OCI-M1 (cell line): Measurements from ENCODE around the gene CA7.
"Not testable (repeated sequence)": the region's sequence is repeated elsewhere in the genome, so short reads cannot be mapped to it uniquely, and the experiment has no call there.

ENCODE experiments used
- DNase-seq: peaks from one replicate; lab custom pipeline; 2025; lab: John Stamatoyannopoulos, UW

CA7 gene

DNA sequence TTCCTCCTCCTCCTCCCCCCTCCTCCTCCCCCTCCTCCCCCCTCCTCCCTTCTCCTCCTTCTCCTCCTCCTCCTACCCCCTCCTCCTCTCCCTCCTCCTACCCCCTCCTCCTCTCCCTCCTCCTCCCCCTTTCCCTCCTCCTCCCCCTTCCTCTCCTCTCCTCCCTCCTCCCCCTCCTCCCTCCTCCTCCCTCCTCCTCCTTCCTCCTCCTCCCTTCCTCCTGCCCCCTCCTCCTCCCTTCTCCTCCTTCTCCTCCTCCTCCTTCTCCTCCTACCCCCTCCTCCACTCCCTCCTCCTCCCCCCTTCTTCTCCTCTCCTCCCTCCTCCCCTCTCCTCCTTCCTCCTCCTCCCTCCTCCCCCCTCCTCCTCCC is 29.5 kb downstream of the CA7 start:
- DNase-seq = peak; percentile 62

DNA sequence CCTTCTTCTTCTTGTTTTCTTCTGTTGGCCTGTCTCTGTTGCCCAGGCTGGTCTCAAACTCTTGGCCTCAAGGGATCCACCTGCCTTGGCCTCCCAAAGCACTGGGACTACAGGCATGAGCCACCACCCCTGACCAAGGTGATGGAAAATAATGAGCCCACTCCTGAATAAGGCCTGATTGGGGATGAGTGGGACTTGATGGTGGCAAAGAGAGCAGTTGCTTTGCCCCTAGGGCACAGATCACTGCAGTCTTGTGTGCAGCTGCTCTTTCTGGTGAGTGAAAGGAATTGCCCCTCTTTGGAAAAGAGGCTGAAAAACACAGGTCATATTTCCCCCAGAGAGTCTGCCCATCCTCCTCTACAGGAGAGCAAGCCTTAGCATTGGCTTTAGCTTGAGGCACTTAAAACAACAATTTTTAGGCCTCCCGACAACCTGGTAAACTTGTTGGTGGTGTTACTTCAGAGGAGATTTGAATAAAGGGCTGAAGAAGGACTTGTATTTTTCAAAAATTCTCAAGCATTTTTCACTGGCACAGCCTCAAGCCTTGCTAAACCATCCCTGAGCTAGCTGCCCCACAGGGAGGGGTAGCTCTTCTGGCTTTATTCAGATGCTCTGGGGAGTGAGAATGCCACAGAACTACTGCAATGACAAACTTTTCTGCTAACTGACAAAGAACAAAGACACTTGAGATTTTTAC is 30.0 kb downstream of the CA7 start:
- DNase-seq = peak; percentile 53

DNA sequence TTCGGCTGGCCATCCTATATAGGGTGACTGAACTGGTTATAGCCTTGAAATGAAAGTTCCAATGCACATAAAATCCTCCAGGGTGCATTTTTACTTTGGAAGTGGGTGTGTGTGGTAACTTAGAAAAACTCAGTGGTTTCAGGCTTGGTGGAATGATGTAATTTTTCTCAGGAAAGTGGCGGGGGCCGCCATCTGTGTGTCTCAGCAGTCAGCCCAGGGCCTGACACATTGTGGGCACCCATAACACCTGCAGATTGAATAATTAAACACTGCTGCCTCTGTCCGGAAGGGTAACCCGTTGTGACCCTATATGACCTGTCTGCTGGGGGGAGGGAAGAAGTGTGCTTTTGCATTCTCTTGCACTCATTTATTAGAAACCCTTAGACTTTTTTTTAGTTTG is 33.9 kb downstream of the CA7 start:
- peak; percentile 57 for DNase-seq

DNA sequence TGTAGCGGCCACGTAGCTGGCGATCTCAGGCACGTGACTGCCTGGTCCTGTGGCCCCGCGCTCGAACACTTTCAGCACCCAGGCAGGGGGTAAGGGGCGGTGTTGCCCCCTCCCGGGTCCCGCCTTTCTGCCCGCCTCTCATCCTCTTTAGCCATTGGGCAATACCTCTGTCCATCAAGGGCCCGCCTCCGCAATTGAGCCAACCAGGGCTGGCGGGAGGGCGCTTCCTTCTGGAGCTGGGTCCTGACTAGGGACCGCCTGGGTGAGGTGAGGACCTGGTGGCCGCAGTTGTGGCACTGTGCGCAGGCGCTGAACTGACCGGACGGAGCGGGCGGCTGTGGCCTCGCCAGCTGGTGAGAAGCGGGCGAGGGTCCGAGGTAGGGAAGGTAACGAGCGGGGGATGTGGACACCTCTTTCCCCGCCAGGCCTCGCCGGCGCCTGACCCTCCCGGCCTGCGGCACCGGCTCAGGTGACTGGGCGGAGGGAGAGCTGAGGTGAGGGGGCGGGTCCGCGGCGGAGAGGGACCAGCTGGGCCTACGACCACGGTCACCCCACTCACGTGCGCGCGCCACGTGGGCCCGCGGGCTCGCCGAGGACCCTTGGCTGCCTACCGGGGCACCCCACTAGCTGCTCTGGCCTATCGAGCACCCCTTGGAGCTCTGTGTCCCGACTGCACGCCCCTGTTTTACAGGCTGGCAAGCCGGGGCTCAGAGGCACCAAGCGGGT is 36.2 kb downstream of the CA7 start, which contains the start of gene PDP2:
TSS of gene PDP2 (plus strand) at position 228 of the 726 bp plus-strand sequence. CDS start 3,770 bp downstream, outside the sequence.
- peak; percentile 97 for DNase-seq

DNA sequence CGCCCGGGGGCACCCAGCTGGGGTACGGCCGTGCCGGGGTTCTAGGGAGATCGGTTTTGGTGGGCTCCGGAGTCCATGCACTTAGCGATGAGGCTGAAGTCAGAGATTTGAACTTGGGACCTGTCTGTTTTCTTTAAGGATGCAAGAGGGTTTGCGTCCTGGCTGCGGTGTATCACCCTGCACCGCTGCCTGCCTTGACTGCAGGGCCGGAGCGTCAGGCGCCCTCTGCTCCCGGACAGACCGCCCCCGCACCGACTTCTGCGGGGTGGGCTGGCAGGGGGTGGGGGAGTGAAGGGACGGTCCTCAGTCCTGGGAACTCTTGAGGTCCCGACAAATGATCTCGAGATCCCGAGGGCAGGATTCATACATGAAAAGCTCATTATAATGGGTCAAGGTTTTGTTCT is 36.8 kb downstream of the CA7 start:
- DNase-seq = peak; percentile 32

DNA sequence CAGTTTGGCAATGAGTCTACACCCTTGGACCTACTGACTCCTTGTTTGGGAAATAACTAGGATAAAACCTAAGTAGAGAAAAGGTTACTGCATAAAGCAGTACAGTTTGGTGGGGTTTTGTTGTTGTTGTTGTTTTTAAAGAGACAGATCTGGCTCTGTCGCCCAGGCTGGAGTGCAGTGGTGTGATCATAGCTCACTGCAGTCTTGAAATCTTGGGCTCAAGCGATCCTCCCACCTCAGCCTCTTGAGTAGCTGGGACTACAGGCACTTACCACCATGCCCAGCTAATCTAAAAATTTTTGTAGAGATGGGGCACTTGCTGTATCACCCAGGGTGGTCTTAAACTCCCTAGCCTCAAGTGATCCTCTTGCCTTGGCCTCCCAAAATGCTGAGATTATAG is 37.3 kb downstream of the CA7 start:
- DNase-seq = no peak

DNA sequence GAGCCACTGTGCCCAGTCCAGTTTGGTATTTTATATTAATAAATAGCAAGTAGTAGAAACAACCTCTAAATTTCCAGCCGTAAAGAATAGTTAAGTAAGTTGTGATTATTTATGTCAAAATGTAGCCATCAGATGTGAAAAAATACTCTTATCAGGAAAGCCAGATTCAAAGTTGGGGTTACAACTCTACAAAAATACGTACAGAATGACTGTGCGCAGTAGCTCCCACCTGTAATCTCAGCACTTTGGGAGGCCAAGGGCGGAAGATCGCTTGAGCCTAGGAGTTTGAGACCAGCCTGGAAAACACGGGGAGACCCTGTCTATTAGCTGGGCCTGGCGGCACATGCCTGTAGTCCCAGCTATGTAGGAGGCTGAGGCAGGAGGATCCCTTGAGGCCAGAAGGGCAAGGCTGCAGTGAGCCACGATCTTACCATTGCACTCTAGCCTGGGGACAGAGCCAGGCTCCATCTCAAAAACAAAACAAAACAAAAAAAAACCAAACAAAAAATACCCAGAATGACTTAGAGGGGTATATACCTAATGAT is 37.8 kb downstream of the CA7 start:
- DNase-seq = no peak

DNA sequence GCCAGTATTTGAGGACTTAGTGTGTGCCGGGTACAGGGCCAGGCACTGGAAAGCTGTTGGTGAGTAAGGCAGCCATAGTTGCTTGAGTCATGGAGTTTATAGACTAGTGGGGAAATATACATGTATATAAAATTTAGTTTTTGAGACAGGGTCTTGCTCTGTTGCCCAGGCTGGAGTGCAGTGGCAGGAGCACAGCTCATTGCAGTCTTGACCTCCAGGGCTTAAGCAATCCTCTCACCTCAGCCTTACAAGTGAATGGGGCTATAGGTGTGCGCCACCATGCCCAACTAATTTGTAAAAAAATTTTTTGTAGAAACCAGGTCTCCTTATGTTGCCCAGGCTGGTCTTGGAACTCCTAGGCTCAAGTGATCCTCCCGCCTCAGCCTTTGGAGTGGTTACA is 38.5 kb downstream of the CA7 start:
- DNase-seq = no peak

DNA sequence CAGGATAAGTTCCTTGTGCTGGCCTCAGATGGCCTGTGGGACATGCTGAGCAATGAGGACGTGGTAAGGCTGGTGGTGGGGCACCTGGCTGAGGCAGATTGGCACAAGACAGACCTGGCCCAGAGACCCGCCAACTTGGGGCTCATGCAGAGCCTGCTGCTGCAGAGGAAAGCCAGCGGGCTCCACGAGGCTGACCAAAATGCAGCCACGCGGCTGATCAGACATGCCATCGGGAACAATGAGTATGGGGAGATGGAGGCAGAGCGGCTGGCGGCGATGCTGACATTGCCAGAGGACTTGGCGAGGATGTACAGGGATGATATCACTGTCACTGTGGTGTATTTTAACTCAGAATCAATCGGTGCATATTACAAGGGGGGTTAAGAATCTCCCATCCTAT is 41.3 kb downstream of the CA7 start:
- no peak for DNase-seq

DNA sequence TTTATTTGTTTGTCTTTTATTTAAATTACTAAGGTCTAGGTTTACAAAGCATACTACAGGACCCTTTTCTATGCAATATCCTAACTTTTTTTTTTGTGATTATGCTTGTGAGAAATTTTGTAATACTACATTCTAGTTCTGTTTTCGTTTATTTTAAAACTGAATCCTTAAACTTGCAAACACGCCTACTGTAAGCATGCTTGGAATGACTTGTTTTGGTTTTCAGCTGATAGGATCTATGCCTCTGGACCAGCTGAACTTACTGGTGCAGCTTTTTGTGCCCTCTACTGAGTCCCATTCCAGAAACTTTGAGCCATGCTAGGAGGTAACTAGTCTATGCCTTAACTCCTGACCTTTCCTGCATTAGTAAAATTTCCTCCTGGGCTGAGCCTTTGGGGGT is 42.1 kb downstream of the CA7 start:
- DNase-seq = no peak

DNA sequence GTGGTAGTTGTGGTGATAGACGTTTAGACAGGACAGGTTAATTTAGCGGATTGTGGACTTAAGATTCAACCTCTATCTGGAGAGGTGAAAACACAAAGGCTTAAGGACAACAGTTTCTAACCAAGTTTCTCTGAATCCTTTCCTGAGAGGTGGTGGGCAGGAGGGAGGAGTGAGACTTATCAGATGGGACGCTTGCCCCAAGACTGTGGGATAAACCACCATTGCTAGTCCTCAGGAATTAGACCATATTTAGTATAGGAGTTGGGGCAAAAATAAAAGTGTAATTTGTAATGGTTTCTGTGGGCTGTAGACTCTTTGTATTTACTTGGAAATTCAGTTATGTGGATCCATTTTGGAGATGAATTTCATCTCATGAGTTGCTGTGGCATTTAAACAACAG is 42.7 kb downstream of the CA7 start:
- DNase-seq = peak; percentile 71

DNA sequence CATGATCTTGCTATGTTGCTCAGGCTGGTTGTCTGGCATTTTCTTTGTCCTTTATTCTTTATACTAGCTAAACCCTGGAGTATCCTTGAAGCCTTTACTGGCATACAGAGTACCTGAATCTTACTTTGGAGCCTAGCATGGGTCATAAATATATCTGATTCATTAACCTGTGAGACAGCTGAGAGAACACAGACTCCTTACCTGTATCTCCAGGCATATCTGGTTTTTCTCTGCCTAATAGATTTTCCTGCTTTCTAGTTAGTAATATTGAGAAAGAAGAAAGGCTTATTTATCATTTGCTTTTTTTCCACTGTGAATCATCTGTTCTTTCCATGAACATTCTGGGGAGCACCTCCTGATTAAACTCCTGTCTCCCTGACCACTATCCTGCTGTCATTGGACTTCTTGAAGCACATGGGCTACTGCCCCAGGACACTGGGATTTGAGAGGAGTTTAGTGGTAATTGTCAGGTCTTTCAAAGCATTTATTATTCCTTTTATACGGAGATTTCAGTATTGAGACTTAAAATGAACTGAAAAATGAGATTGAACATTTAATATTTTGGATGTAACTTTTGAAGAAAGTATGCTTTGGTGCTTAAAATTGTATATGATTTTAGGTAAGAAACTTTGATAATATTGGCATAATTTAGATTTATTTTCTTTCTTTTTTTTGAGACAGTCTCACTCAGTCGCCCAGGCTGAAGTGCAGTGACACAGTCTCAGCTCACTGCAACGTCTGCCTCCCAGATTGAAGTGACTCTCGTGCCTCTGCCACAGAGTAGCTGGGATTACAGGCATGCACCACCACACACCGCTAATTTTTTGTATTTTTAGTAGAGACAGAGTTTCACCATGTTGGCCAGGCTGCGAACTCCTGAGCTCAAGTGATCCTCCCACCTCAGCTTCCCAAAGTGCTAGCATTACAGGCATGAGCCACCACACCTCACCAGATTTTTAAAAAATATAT is 44.7 kb downstream of the CA7 start:
- DNase-seq = no peak

DNA sequence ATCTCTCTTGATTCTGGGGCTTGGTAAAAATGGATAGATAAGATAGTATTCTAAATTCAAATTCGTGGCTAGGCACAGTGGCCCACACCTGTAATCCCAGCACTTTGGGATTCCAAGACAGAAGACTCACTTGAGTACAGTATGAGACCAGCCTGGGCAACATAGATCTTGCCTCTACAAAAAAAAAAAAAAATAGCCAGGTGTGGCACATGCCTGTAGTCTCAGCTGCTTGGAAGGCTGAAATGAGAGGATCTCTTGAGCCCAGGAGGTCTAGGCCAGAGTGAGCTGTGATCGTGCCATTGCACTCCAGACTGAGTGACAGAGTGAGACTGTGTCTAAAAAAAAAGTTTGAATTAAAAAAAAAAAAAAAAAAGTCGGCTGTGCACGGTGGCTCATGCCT is 45.4 kb downstream of the CA7 start:
- no peak for DNase-seq

DNA sequence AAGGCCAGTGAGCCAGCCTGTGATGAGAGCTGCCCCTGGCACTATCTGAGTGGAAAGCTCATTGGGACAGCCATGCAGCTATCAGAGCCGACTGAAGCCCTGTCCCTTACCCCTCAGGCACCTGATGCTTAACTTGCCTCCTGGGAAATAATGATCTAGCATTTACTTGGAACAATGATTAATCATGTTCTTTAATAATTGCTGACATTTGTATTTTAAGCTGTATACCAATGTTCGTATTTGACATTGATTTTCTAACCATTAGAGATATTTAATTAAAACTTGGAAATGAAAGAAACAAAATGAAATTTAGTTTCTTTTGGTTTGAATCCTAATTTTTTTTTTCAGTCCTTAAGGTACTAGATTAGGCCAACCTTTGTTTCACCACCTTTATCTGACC is 46.6 kb downstream of the CA7 start:
- DNase-seq = no peak

DNA sequence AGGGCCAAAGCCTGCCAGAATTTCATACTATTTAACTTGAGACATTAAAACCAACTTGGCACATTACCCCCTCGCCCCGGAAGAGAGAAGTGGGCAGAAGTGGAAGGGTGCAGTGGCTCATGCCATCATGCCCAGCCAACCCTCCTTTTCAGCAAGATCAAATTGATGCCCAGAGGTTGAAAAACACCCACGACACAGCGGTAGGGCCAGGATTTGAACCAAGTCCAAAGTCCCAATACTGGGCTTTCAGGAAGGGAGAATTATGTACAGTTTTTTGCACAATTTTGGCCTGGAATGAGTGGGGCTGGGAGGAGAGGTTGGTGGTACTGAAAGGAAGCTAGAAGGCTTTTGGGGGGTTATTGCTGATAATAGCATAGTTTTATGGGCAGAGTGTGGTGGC is 47.1 kb downstream of the CA7 start:
- no peak for DNase-seq

DNA sequence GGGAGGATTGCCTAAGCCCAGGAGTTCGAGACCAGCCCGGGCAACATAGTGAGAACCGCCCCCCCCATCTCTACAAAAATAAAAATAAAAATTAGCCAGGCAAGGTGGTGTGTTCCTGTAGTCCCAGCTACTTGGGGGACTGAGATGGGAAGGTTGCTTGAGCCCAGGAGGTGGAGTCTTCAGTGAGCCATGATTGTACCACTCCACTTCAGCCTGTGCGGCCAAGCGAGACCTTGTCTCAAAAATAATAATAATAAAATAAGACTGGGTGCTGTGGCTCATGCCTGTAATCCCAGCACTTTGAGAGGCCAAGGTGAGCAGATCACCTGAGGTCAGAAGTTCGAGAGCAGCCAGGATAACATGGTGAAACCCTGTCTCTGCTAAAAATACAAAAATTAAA is 47.6 kb downstream of the CA7 start:
- no peak for DNase-seq

DNA sequence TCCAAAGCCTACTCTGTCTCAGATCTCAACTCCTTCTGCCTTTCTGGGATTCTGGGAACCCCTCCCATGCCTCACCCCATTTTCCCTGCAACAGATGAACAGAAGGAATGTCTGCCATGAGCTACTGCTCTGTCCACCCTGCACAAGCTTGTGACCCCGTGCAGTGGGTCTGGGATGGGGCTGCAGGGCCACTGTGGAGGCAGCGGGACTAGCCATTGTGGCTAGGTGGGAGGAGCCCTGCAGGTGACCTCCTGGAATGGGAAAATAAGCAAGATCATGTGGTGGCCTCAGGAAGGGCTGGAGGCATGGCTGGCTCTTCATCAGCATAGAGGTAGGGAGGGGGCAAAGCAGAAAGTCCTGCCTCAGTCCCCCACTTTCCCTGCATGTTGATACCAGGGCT is 49.8 kb downstream of the CA7 start:
- DNase-seq = no peak

DNA sequence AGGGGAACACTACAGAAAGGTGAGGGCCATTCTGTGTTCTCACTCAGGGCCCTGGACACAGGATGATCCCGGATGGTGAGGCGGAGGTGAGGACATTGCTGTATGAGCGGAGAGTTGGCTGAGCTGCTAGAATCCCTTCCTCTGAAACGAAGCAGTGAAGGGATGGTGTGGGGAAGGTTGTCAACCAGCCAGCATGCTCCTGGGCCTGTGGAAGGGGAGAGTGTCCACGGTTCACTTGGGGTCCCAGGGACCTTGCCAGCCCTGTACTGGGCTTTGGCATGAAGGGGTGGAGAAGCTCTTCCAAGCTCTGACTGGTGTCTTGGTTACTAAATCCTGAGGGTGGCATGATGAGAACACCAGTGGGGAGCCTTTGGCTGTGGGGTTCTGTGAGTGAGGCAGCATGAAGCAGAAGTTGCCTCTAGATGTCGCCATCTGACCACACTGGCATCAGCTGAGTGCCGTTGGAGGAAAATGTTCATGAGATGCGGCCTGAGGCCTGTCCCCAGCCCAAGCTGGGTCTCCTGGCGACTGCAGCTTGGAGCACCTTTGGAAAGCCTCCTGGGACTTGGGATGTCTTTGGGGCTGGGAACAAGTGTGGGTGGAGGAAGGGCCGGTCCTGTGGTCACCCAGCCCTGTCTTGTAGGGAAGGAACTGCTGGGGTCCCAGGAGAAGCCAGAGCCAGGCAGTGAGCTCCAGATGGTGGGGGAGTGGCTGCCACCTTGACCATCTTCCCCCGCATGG is 50.9 kb downstream of the CA7 start:
- DNase-seq = peak; percentile 88

DNA sequence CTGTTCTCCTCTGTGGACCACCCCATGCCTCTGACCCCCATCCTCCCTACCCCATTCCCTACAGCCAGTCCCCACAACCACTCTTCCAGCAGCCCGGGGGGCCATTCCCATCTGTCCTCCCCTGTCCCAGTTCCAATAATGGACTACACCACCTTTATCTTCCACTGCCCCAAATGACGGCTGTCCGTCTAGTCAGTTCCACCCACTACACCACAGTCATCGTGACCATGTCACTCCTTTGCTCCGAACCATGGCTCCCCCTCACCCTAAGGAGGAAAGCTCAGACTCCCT is 51.4 kb downstream of the CA7 start:
- no peak for DNase-seq

DNA sequence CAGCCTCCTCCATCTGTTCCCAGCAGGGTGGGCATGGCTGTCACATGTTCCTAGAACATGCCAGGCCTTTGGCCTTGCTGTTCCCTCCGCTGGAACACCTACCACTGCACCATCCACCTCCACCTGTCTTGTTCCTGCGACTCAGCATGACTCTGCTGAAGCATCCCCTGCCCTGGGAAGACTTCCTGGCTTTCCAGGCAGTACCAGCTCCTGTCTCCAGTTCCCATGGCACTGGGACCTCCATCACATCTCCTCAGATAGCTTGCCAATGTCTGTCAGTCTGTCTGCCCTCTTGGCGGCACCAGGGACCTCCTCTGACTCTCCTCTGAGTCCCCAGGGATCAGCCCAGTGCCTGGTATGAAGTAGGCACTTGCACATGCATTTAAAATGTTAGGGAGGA is 51.8 kb downstream of the CA7 start:
- DNase-seq = no peak

DNA sequence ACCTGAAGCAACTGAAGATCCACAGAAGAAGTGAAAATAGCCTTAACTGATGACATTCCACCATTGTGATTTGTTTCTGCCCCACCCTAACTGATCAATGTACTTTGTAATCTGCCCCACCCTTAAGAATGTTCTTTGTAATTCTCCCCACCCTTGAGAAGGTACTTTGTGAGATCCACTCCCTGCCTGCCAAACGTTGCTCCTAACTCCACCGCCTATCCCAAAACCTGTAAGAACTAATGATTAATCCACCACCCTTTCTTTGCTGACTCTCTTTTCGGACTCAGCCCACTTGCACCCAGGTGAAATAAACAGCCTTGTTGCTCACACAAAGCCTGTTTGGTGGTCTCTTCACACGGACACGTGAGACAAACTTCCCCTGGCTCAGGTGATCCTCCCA is 52.5 kb downstream of the CA7 start:
- DNase-seq = not testable (repeated sequence)

DNA sequence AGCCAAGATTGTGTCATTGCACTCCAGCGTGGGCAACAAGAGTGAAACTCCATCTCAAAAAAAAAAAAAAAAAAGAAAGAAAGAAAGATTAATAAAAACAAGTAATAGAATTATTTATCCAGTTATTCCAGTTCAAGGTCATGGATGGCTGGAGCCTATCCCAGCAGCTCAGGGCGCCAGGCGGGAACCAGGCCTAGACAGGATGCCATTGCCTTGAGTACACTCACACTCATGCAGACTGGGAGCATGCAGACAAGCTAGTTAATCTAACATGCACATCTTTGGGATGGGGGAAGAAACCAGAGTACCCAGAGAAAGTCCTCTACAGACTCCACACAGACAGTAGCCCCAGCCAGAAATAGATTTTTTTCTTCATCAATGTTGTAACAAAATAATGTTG is 54.0 kb downstream of the CA7 start:
- no peak for DNase-seq
